OCI-LY1 (cell line): ENCODE data around the gene OSBPL1A.

Source experiments
- H2AFZ ChIP-seq: fragments of 200-600 bp; sonication (generic), shearing (Covaris generic); 2 replicates; pipeline ENCODE4 v1.6.0; 2014; ENCODE audit warnings: antibody characterized with exemption, mild to moderate bottlenecking, low read length
- H3F3A ChIP-seq: fragments of 200-600 bp; sonication (generic), shearing (Covaris generic); 2 replicates; pipeline ENCODE4 v1.6.0; 2014; ENCODE audit warnings: mild to moderate bottlenecking, antibody characterized with exemption, low read length, moderate library complexity; ENCODE audit not compliant: insufficient read depth
- H3K27ac ChIP-seq: fragments of 200-600 bp; sonication (generic); 2 replicates; pipeline ENCODE4 v1.5.1; 2014; ENCODE audit warnings: low read length, mixed run types, mild to moderate bottlenecking, low read depth; ENCODE audit not compliant: poor library complexity, severe bottlenecking
- H3K27me3 ChIP-seq: fragments of 200-600 bp; sonication (generic); 2 replicates; pipeline ENCODE4 v1.6.0; 2014; ENCODE audit warnings: antibody characterized with exemption, mild to moderate bottlenecking, low read length, moderate library complexity; ENCODE audit not compliant: insufficient read depth
- H3K36me3 ChIP-seq: fragments of 200-600 bp; sonication (generic); 2 replicates; pipeline ENCODE4 v1.6.1; 2014; ENCODE audit warnings: mild to moderate bottlenecking, antibody characterized with exemption, low read length, moderate library complexity, mixed read lengths; ENCODE audit not compliant: insufficient read depth
- H3K4me1 ChIP-seq: fragments of 200-600 bp; sonication (generic); 2 replicates; pipeline ENCODE4 v1.5.1; 2014; ENCODE audit warnings: mild to moderate bottlenecking, low read length, moderate library complexity; ENCODE audit not compliant: insufficient read depth, severe bottlenecking
- H3K4me2 ChIP-seq: fragments of 200-600 bp; sonication (generic), shearing (Covaris generic); 2 replicates; pipeline ENCODE4 v1.6.1; 2014; ENCODE audit warnings: low read length
- H3K4me3 ChIP-seq: fragments of 200-600 bp; sonication (generic); 2 replicates; pipeline ENCODE4 v1.5.1; 2014; ENCODE audit warnings: low read length, low read depth, mild to moderate bottlenecking, mixed read lengths; ENCODE audit not compliant: poor library complexity, severe bottlenecking
- H3K79me2 ChIP-seq: fragments of 200-600 bp; shearing (Covaris generic); 2 replicates; pipeline ENCODE4 v1.6.1; 2016; ENCODE audit warnings: mixed run types, low read length, mixed read lengths; ENCODE audit not compliant: insufficient read depth
- H3K9ac ChIP-seq: fragments of 200-600 bp; sonication (generic), shearing (Covaris generic); 2 replicates; pipeline ENCODE4 v1.6.1; 2014; ENCODE audit warnings: mild to moderate bottlenecking, low read length, mixed read lengths
- H3K9me2 ChIP-seq: fragments of 200-600 bp; sonication (generic), shearing (Covaris generic); 2 replicates; pipeline ENCODE4 v1.6.1; 2014; ENCODE audit warnings: low read depth, mild to moderate bottlenecking, low read length, mixed read lengths
- H3K9me3 ChIP-seq: fragments of 200-600 bp; shearing (Covaris generic); 2 replicates; pipeline ENCODE4 v1.6.1; 2014; ENCODE audit warnings: low read length, mixed read lengths
- H4K20me1 ChIP-seq: fragments of 200-600 bp; sonication (generic), shearing (Covaris generic); 2 replicates; pipeline ENCODE4 v1.6.0; 2016; ENCODE audit warnings: mild to moderate bottlenecking, low read length; ENCODE audit not compliant: insufficient read depth
- EZH2 ChIP-seq: fragments of 200-600 bp; sonication (generic), shearing (Covaris generic); IDR thresholded peaks from 2 replicates; pipeline ENCODE4 v1.8.0; 2017; ENCODE audit warnings: borderline replicate concordance, mixed run types, mild to moderate bottlenecking, antibody characterized with exemption, low read length, moderate library complexity, mixed read lengths
- TF ChIP-seq, protein P1 (sequence below): fragments of 200-600 bp; sonication (generic), shearing (Covaris generic); IDR thresholded peaks from 2 replicates; pipeline ENCODE4 v1.5.1; 2017; ENCODE audit warnings: mild to moderate bottlenecking, antibody characterized with exemption, low read length, moderate library complexity, mixed read lengths

Gene OSBPL1A

GRCh38 chr18:24266131-24266530, 131.5 kb downstream of the OSBPL1A start:
- Histone ChIP-seq H3K79me2 (no peaks in the 10 kb centered on the region), H2AFZ (no peak overlapping the region), H3K4me2 (no peak overlapping the region), H3K4me1 (no peaks in the 10 kb centered on the region), H3F3A (no peaks in the 10 kb centered on the region), H3K9me2 (no peaks in the 10 kb centered on the region), H3K27ac (no peak overlapping the region), H3K36me3 (no peaks in the 10 kb centered on the region), H3K9me3 (no peaks in the 10 kb centered on the region), H3K4me3 (no peak overlapping the region), H3K9ac (no peak overlapping the region), H4K20me1 (no peaks in the 10 kb centered on the region), H3K27me3 (no peaks in the 10 kb centered on the region)
- TF ChIP-seq, protein P1, sequence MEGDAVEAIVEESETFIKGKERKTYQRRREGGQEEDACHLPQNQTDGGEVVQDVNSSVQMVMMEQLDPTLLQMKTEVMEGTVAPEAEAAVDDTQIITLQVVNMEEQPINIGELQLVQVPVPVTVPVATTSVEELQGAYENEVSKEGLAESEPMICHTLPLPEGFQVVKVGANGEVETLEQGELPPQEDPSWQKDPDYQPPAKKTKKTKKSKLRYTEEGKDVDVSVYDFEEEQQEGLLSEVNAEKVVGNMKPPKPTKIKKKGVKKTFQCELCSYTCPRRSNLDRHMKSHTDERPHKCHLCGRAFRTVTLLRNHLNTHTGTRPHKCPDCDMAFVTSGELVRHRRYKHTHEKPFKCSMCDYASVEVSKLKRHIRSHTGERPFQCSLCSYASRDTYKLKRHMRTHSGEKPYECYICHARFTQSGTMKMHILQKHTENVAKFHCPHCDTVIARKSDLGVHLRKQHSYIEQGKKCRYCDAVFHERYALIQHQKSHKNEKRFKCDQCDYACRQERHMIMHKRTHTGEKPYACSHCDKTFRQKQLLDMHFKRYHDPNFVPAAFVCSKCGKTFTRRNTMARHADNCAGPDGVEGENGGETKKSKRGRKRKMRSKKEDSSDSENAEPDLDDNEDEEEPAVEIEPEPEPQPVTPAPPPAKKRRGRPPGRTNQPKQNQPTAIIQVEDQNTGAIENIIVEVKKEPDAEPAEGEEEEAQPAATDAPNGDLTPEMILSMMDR: no peak
- TF ChIP-seq EZH2: no peak

- Histone ChIP-seq H3K36me3 (no peaks in the 10 kb centered on the region), H3K79me2 (no peaks in the 10 kb centered on the region), H3K27me3 (no peaks in the 10 kb centered on the region), H2AFZ (no peak overlapping the region), H3K9me2 (no peaks in the 10 kb centered on the region), H3K4me1 (no peaks in the 10 kb centered on the region), H4K20me1 (no peaks in the 10 kb centered on the region), H3K4me3 (no peak overlapping the region), H3K4me2 (no peak overlapping the region), H3K9me3 (no peaks in the 10 kb centered on the region), H3K9ac (no peak overlapping the region), H3F3A (no peaks in the 10 kb centered on the region), H3K27ac (no peak overlapping the region)
- TF ChIP-seq, protein P1: no peak
- TF ChIP-seq EZH2: no peak
These were observed 132.0 kb downstream of the OSBPL1A start for GRCh38 chr18:24265502-24266064.

DNA sequence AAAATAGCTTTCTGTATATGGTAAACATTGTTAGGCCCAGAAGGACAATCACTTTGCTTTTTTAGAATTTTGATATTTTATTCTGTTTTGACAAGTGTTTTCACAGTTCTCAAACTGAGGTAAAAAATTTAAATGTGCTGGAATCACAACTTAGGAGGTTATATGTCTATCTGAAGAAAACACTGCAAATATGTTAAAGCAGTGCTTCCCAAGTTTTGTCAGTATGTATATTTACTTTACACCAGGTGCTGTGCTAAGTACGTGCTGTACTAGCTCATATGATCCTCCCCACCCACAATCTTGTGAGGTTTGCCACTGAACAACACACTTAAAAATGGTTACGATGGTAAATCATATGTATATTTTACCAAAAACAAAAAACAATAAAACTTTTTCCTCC, 134.6 kb downstream of the OSBPL1A start:
- no peaks in the 10 kb centered on the region for H3K9me3 ChIP-seq
- no peak overlapping the region for H3K4me3 ChIP-seq
- no peaks in the 10 kb centered on the region for H3K36me3 ChIP-seq
- H3K79me2 ChIP-seq: no peaks in the 10 kb centered on the region
- no peaks in the 10 kb centered on the region for H4K20me1 ChIP-seq
- H3K9ac ChIP-seq: no peak overlapping the region
- H3K27ac ChIP-seq: no peak overlapping the region
- no peaks in the 10 kb centered on the region for H3K9me2 ChIP-seq
- TF ChIP-seq EZH2: no peak
- TF ChIP-seq, protein P1: no peak
- H2AFZ ChIP-seq: no peak overlapping the region
- no peaks in the 10 kb centered on the region for H3K27me3 ChIP-seq
- H3F3A ChIP-seq: no peaks in the 10 kb centered on the region
- no peak overlapping the region for H3K4me2 ChIP-seq
- H3K4me1 ChIP-seq: no peaks in the 10 kb centered on the region
